Esophagus muscularis mucosa (tissue), 4 donors: Measurements from ENCODE around the gene MANBA.

Experiments
- EP300 ChIP-seq: sonication (generic); formaldehyde crosslinking; IDR thresholded peaks from one replicate; pipeline ENCODE4 v1.6.1; 2017; ENCODE audit warnings: antibody characterized with exemption
- POLR2AphosphoS5 ChIP-seq, 2 donors: sonication (generic); formaldehyde crosslinking; IDR thresholded peaks; one replicate each; pipeline ENCODE4 v1.6.1; 2017; ENCODE audit warnings: antibody characterized with exemption in 2 of 2
- TF ChIP-seq, protein P1 (sequence below), 3 experiments: fragments of 200-600 bp in 2 of 3; fragments of 450-650 bp in 1 of 3; sonication (generic) in 2 of 3; IDR thresholded peaks; one replicate each; pipeline ENCODE4 v1.5.1; 2017 to 2019; ENCODE audit warnings: antibody characterized with exemption in 3 of 3, mild to moderate bottlenecking in 2 of 3, moderate library complexity in 1 of 3

DNA sequence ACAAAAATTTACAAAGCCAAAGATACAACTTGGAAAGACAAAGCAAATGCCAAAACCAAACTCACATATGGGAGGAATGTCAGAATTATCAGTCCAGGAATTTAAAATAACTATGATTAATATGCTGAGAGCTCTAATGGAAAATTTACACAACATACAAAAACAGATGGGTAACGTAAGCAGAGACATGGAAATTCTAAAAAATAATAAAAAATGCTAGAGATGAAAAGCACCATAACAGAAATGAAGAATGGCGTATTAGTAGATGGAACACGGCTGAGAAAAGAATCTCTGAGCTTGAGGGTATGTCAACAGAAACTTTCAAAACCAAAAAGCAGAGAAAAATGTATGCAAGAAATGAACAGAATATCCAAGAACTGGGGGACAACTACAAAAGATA lies 4.1 kb upstream of the MANBA start:
- TF ChIP-seq, protein P1, sequence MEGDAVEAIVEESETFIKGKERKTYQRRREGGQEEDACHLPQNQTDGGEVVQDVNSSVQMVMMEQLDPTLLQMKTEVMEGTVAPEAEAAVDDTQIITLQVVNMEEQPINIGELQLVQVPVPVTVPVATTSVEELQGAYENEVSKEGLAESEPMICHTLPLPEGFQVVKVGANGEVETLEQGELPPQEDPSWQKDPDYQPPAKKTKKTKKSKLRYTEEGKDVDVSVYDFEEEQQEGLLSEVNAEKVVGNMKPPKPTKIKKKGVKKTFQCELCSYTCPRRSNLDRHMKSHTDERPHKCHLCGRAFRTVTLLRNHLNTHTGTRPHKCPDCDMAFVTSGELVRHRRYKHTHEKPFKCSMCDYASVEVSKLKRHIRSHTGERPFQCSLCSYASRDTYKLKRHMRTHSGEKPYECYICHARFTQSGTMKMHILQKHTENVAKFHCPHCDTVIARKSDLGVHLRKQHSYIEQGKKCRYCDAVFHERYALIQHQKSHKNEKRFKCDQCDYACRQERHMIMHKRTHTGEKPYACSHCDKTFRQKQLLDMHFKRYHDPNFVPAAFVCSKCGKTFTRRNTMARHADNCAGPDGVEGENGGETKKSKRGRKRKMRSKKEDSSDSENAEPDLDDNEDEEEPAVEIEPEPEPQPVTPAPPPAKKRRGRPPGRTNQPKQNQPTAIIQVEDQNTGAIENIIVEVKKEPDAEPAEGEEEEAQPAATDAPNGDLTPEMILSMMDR (IDR thresholded peaks at IDR 0.05): no peak
- TF ChIP-seq POLR2AphosphoS5 (IDR thresholded peaks at IDR 0.05): no peak
- TF ChIP-seq EP300: no peak
